Nasal cavity respiratory epithelium epithelial cell of viscerocranial mucosa (primary cell): ENCODE data around the gene SPOP. TPM values are rescaled to one million over a fixed set of nuclear protein-coding genes. Genes with fewer than 3 reads are reported as not detected.

Experiments used
- total RNA-seq: library from RNA; depleted of rRNA; stranded (reverse); fragments of >200 nt; gene quantifications from 2 replicates; pipeline ENCODE4 v1.2.3, GENCODE V29; 2014

The SPOP gene
- 58.8 and 66.5 TPM in 2 replicates for total RNA-seq

GRCh38 chr17:49677933-49678847, at the start of gene SPOP:
SPOP (minus strand) TSS chr17:49678097; CDS start chr17:49622810, 55,287 bp downstream.

GRCh38 chr17:49707608-49708514, 30.0 kb upstream of the SPOP start, which contains the start of gene SLC35B1:
SLC35B1 (minus strand) TSS chr17:49707964; CDS start chr17:49707833, 131 bp downstream.

GRCh38 chr17:49575679-49576087, 102.2 kb downstream of the SPOP start, which contains the start of gene NXPH3:
NXPH3 (plus strand) TSS chr17:49575871; CDS start chr17:49576220, 349 bp downstream.

Other genes starting within 250 kb of the SPOP start
- 0.78 and 2.7 TPM in 2 replicates for gene NGFR, start 182.8 kb downstream of the SPOP start, total RNA-seq
- gene NXPH3, start 102.2 kb downstream of the SPOP start, total RNA-seq = under 0.01 and 0.14 TPM in 2 replicates
- gene SLC35B1, start 29.9 kb upstream of the SPOP start, total RNA-seq = 36.9 and 107 TPM in 2 replicates
- gene FAM117A, start 86.0 kb upstream of the SPOP start, total RNA-seq = 1.4 and 3.5 TPM in 2 replicates
- 27.7 and 36.7 TPM in 2 replicates for gene KAT7, start 110.6 kb upstream of the SPOP start, total RNA-seq
- not detected in 2 replicates for gene TAC4, start 170.0 kb upstream of the SPOP start, total RNA-seq